Progenitor cell of endocrine pancreas (in vitro differentiated cells): ENCODE results near the gene SOBP. TPM values are rescaled to one million over a fixed set of nuclear protein-coding genes. Genes with fewer than 3 reads are reported as not detected.
"Not testable (repeated sequence)": the region's sequence is repeated elsewhere in the genome, so short reads cannot be mapped to it uniquely, and the experiment has no call there.

Experiments used
- DNase-seq: peaks from one replicate; pipeline ENCODE4 v3.0.0; 2021; ENCODE audit warnings: low spot score; ENCODE audit not compliant: unreplicated experiment
- H3K27ac Mint-ChIP-seq: 2 replicates; pipeline ENCODE4 v1.8.0; 2021; ENCODE audit warnings: mild to moderate bottlenecking, moderate library complexity, mixed read lengths
- H3K27me3 Mint-ChIP-seq: 2 replicates; pipeline ENCODE4 v1.8.0; 2021; ENCODE audit warnings: mixed read lengths
- H3K36me3 Mint-ChIP-seq: 2 replicates; pipeline ENCODE4 v1.8.0; 2022; ENCODE audit warnings: mixed read lengths; ENCODE audit not compliant: insufficient read depth
- H3K4me1 Mint-ChIP-seq: 2 replicates; pipeline ENCODE4 v1.8.0; 2021; ENCODE audit warnings: low read depth, mixed read lengths
- H3K4me3 Mint-ChIP-seq: 2 replicates; pipeline ENCODE4 v1.8.0; 2021; ENCODE audit warnings: low read depth, mild to moderate bottlenecking, moderate library complexity, mixed read lengths
- H3K9me3 Mint-ChIP-seq: 2 replicates; pipeline ENCODE4 v1.8.0; 2021; ENCODE audit warnings: low read depth, mixed read lengths
- total RNA-seq: library from RNA; stranded (reverse); gene quantifications from 2 replicates; pipeline ENCODE4 v1.2.1, GENCODE V29; 2021
- TF ChIP-seq, protein P1 (sequence below): fragments of 200-600 bp; sonication (generic); IDR thresholded peaks from one replicate; pipeline ENCODE4 v1.5.0; 2021; ENCODE audit warnings: antibody characterized with exemption, mild to moderate bottlenecking; ENCODE audit not compliant: unreplicated experiment

Gene SOBP
- total RNA-seq, 1 donor from 2014 or later = 17.0 TPM

DNA sequence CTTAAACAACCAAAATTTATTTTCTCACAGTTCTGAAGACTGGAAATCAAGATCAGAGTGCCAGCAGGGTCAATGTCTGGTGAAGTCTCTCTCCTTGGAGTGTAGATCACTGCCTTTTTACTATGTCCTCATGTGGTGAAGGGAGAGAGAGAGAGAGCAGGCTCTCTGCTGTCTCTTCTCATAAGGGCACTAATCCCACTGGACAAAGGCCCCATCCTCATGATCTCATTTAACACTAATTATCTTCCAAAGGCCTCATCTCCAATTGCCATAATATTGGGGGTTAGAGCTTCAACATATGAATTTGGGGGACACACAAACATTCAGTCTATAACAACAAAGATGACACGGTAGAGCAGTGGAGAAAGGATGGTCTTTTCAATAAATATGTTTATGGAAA, 27.4 kb downstream of the SOBP start:
- peaks cover 24% of the 10 kb centered on the region for H3K36me3 Mint-ChIP-seq

DNA sequence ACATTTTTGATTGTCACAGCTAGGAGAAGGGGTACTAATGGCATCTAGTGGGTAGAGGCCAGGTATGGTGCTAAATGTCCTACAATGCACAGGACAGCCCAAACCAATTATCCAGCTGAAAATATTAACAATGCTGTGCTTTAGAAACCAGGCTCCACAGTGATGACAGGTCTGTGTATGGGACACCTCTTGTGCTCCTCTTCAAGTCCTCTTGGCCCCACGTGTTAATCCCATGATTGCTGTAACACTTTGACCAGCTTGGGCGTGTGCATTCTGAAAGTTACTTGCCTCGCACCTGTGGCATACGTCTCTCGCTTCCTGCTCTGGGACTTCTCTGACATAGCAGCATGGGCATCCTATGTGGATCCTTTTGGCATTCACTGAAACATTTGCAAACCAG, 29.3 kb downstream of the SOBP start:
- H3K9me3 Mint-ChIP-seq = peaks cover 16% of the 10 kb centered on the region
- H3K4me3 Mint-ChIP-seq, DNase-seq, H3K4me1 Mint-ChIP-seq, H3K27me3 Mint-ChIP-seq: not testable (repeated sequence)
- peaks cover 21% of the 10 kb centered on the region for H3K36me3 Mint-ChIP-seq
- H3K27ac Mint-ChIP-seq = peak overlapping the region; percentile 23

More for the DNA sequence above, 27.4 kb downstream of the SOBP start:
- no peak overlapping the region for H3K27ac Mint-ChIP-seq
- no peak for DNase-seq
- TF ChIP-seq, protein P1, sequence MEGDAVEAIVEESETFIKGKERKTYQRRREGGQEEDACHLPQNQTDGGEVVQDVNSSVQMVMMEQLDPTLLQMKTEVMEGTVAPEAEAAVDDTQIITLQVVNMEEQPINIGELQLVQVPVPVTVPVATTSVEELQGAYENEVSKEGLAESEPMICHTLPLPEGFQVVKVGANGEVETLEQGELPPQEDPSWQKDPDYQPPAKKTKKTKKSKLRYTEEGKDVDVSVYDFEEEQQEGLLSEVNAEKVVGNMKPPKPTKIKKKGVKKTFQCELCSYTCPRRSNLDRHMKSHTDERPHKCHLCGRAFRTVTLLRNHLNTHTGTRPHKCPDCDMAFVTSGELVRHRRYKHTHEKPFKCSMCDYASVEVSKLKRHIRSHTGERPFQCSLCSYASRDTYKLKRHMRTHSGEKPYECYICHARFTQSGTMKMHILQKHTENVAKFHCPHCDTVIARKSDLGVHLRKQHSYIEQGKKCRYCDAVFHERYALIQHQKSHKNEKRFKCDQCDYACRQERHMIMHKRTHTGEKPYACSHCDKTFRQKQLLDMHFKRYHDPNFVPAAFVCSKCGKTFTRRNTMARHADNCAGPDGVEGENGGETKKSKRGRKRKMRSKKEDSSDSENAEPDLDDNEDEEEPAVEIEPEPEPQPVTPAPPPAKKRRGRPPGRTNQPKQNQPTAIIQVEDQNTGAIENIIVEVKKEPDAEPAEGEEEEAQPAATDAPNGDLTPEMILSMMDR = no peak
- H3K9me3 Mint-ChIP-seq = peaks cover 16% of the 10 kb centered on the region
- H3K4me1 Mint-ChIP-seq = no peaks in the 10 kb centered on the region
- no peak overlapping the region for H3K4me3 Mint-ChIP-seq
- no peaks in the 10 kb centered on the region for H3K27me3 Mint-ChIP-seq

DNA sequence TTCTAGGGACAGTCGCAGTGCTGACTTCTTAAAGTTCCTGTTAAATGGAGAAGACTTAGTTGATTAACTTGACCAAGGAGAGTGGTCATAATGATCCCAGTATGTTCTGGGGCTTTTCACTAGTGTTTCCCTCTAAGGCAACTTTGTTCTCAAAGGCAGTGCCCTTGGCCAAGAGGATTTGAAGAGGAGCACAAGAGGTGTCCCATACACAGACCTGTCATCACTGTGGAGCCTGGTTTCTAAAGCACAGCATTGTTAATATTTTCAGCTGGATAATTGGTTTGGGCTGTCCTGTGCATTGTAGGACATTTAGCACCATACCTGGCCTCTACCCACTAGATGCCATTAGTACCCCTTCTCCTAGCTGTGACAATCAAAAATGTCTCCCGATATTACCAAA, 30.8 kb downstream of the SOBP start:
- not testable (repeated sequence) for H3K4me1 Mint-ChIP-seq, H3K27ac Mint-ChIP-seq, DNase-seq, H3K9me3 Mint-ChIP-seq, H3K4me3 Mint-ChIP-seq, H3K27me3 Mint-ChIP-seq
- H3K36me3 Mint-ChIP-seq = peaks cover 17% of the 10 kb centered on the region

DNA sequence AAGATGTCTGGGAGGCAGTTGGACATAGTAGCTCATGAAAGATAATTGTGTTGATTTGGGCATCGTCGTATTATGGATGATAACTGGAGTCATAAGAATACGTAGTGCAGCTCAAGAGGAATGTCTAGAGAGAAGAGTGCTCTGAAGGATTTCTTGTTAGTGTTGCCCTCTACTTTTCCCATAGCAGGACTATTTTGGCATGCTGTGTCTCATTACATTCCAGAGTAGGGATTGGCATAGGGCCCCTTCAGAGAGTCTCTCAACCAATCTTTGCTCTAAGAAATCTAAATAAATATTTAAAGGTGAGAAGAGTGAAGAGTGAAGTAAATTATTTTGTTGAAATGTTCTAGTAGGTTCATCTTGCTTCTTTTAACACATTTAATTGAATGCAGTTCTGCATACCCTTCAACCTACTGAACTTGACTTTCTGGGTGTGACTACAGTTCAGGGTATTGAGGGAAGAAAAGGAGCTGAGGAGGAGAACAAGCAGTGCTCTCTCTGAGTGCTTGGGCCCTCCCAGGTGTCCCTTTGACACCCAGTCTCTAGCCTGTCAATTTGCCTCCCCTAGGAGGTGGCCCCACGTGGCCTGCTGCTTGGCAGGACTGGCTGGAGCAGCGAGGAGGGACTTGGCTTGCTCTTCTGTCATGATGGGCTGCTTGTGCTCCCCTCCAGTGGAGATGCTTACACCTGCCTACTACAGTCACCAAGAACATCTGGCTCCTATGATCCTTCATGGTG, 33.3 kb downstream of the SOBP start:
- TF ChIP-seq, protein P1 = no peak
- Mint-ChIP-seq H3K27me3 (no peaks in the 10 kb centered on the region), H3K4me1 (peaks cover 2% of the 10 kb centered on the region), H3K4me3 (no peak overlapping the region), H3K36me3 (peaks cover 5% of the 10 kb centered on the region), H3K9me3 (no peaks in the 10 kb centered on the region), H3K27ac (no peak overlapping the region)
- no peak for DNase-seq

DNA sequence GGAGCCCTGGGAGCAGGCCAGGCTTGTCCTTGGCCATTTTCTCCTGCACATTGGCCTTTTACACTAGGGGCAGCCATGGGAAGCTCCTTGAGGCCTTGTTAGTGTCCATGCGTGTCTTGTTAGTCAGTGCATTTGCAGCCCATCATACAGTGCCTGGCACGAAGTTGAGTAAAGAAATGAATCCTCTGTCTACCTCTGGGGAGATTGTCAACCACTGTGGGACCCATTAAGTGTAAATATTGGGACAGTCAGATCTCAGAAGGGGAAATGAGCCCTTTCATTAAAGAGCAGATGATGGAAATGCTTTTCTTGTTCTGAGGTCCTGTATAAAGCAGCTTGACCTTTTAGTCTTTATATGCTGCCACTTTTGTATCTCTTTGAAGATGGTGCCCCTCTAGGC, 33.9 kb downstream of the SOBP start:
- no peaks in the 10 kb centered on the region for H3K9me3 Mint-ChIP-seq
- H3K36me3 Mint-ChIP-seq = peaks cover 5% of the 10 kb centered on the region
- H3K4me1 Mint-ChIP-seq = peaks cover 8% of the 10 kb centered on the region
- TF ChIP-seq, protein P1 = no peak
- no peak overlapping the region for H3K4me3 Mint-ChIP-seq
- DNase-seq = no peak
- H3K27ac Mint-ChIP-seq = no peak overlapping the region
- no peaks in the 10 kb centered on the region for H3K27me3 Mint-ChIP-seq

DNA sequence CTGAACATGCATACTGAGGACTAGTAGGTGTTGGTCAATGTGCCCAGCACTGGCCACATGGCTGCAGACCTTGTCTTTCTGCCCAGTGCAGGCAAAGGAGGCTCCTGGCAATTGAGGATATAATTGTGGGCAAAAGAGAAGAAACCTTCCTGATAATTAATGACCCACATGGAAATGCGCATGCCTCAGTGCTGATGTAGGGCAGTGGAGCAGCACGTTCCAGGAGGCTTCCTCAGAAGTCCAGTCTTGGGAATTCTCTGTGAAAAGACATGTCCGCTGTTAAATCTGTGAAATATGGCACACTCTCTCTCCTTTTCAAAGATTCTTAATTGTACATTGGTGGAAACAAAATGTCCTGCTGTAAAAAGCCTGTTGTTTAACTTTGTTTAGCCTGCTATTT, 34.7 kb downstream of the SOBP start:
- Mint-ChIP-seq H3K4me1 (peaks cover 13% of the 10 kb centered on the region), H3K36me3 (peaks cover 5% of the 10 kb centered on the region), H3K27ac (no peak overlapping the region), H3K27me3 (no peaks in the 10 kb centered on the region), H3K4me3 (no peak overlapping the region), H3K9me3 (no peaks in the 10 kb centered on the region)
- TF ChIP-seq, protein P1 = no peak
- no peak for DNase-seq
